HepG2 (cell line): ENCODE measurements around the gene TTC16. TPM values are rescaled to one million over a fixed set of nuclear protein-coding genes. Genes with fewer than 3 reads are reported as not detected.

Experiments
- ATAC-seq: fragments of 200-7000 bp; cut with Tn5 transposase; 3 replicates; pipeline ENCODE4 v1.9.1; 2020; ENCODE audit warnings: mild to moderate bottlenecking, moderate library complexity
- BruUV-seq: library from RNA; stranded (reverse); fragments of 400-500 nt; replicated peaks from 2 replicates; lab custom pipeline; 2021; lab: Mats Ljungman, UMichigan
- CTCF ChIA-PET: fragments of 300-600 bp; formaldehyde crosslinking; extraction: SDS; loops from one replicate; lab custom pipeline; 2021; ENCODE audit warnings: low total read pairs, inconsistent platforms, low intra/inter-chr PET ratio; lab: Yijun Ruan, JAX
- POLR2A ChIA-PET: fragments of 350-600 bp; sonication (Branson Sonifier 250); formaldehyde crosslinking; loops from one replicate; lab custom pipeline; 2020; ENCODE audit warnings: antibody characterized with exemption, inconsistent platforms; lab: Yijun Ruan, JAX
- DNase-seq: peaks from one replicate; pipeline ENCODE4 v3.0.0-alpha.2; 2015; ENCODE audit warnings: low spot score
- FAIRE-seq: peaks from 3 replicates; lab custom pipeline; 2011; peaks lifted over from hg19 to GRCh38; lab: Jason Lieb, UNC
- H2AFZ ChIP-seq: one replicate; pipeline ENCODE4 v1.6.1; 2011; ENCODE audit warnings: low read length, inconsistent platforms
- H3K27ac ChIP-seq: fragments of 300-600 bp; 3 replicates; pipeline ENCODE4 v1.8.0; 2011; ENCODE audit warnings: mixed run types, mild to moderate bottlenecking, mixed read lengths, low read length, inconsistent platforms; ENCODE audit not compliant: insufficient read depth; ENCODE audit errors: extremely low read length
- H3K27me3 ChIP-seq, 2 experiments: fragments of 200-600 bp in 1 of 2; 2 replicates in 1 of 2; 3 replicates in 1 of 2; pipeline versions ENCODE4 v1.6.0 to v1.8.0; 2011; ENCODE audit warnings: low read length in 2 of 2, mild to moderate bottlenecking in 2 of 2, moderate library complexity in 2 of 2, inconsistent platforms in 1 of 2; ENCODE audit not compliant: insufficient read depth in 2 of 2, control insufficient read depth in 1 of 2
- H3K36me3 ChIP-seq, 2 experiments: fragments of 200-600 bp in 1 of 2; replicated peaks in 1 of 2; 2 replicates in 1 of 2; 3 replicates in 1 of 2; pipeline versions ENCODE4 v1.5.1 to v1.8.0; 2011; ENCODE audit warnings: low read length in 2 of 2, inconsistent platforms in 1 of 2; ENCODE audit not compliant: insufficient read depth in 2 of 2, control insufficient read depth in 1 of 2
- H3K4me1 ChIP-seq: 2 replicates; pipeline ENCODE4 v1.5.1; 2012; ENCODE audit warnings: low read length, inconsistent platforms; ENCODE audit not compliant: insufficient read depth
- H3K4me2 ChIP-seq: 2 replicates; pipeline ENCODE4 v1.6.0; 2011; ENCODE audit warnings: low read depth, low read length, inconsistent platforms
- H3K4me3 ChIP-seq, 3 experiments: fragments of 200-600 bp in 1 of 3; sonication (generic), shearing (Covaris generic) in 1 of 3; replicated peaks in 1 of 3; 2 replicates each; pipeline ENCODE4 v1.5.1; 2011 to 2016; ENCODE audit warnings: low read length in 3 of 3, inconsistent platforms in 2 of 3, low read depth in 2 of 3, mild to moderate bottlenecking in 2 of 3, control low read depth in 1 of 3, mixed read lengths in 1 of 3; ENCODE audit not compliant: insufficient read depth in 1 of 3
- H3K79me2 ChIP-seq: one replicate; pipeline ENCODE4 v1.6.1; 2011; ENCODE audit warnings: low read length, inconsistent platforms; ENCODE audit not compliant: insufficient read depth
- H3K9ac ChIP-seq: 2 replicates; pipeline ENCODE4 v1.6.0; 2011; ENCODE audit warnings: mild to moderate bottlenecking, low read depth, low read length, inconsistent platforms; ENCODE audit not compliant: insufficient read depth
- H3K9me3 ChIP-seq: 2 replicates; pipeline ENCODE4 v1.5.1; 2012; ENCODE audit warnings: mild to moderate bottlenecking, low read length
- H4K20me1 ChIP-seq: 2 replicates; pipeline ENCODE4 v1.6.0; 2011; ENCODE audit warnings: inconsistent platforms, mild to moderate bottlenecking, low read length, moderate library complexity; ENCODE audit not compliant: insufficient read depth
- CSRNP2 ChIP-seq: sonication (generic); formaldehyde crosslinking; conservative IDR thresholded peaks from 2 replicates; pipeline ENCODE4 v1.8.0; 2022; ENCODE audit warnings: low read depth, missing genetic modification reagents
- HNRNPK ChIP-seq: fragments of 200-400 bp; formaldehyde crosslinking; IDR thresholded peaks from 2 replicates; pipeline ENCODE4 v1.6.1; 2018; ENCODE audit warnings: low read length, low read depth, moderate library complexity, mild to moderate bottlenecking; ENCODE audit not compliant: poor library complexity, severe bottlenecking
- NCOA1 ChIP-seq: sonication (generic); formaldehyde crosslinking; IDR thresholded peaks from 2 replicates; pipeline ENCODE4 v1.9.0; 2021; ENCODE audit warnings: missing genetic modification reagents
- ZNF276 ChIP-seq: sonication (generic); formaldehyde crosslinking; IDR thresholded peaks from 2 replicates; pipeline ENCODE4 v1.4.0; 2020; ENCODE audit warnings: mild to moderate bottlenecking, low read depth, missing genetic modification reagents
- WGBS: methylation state at CpG from one replicate; pipeline ENCODE4 v1.1.6; 2017; ENCODE audit warnings: low lambda C conversion rate; 5-methylcytosine and 5-hydroxymethylcytosine counted together
- in situ Hi-C: cut with HindIII; loops from 2 replicates; pipeline ENCODE4 v1.10.0; 2017; ENCODE audit warnings: low pct_unique_long_range_greater_than_20kb; ENCODE audit not compliant: extremely low pct_ligation_motif_present
- intact Hi-C: fragments of 100-400 bp; cut with micrococcal nuclease; formaldehyde crosslinking; loops from one replicate; pipeline ENCODE4 v1.10.0; 2022; ENCODE audit not compliant: unreplicated experiment
- polyA plus RNA-seq, 8 experiments: library from polyadenylated mRNA; depleted of rRNA in 3 of 8; stranded (reverse) in 7 of 8; unstranded in 1 of 8; fragments of >200 nt; fragmentation: Illumina TruSeq in 4 of 8; extraction: Trizol in 4 of 8; gene quantifications; 2 replicates each; pipeline versions ENCODE4 v1.2.1 to v1.2.3, GENCODE V29; 2011 to 2016; ENCODE audit warnings: low read depth in 4 of 8, missing spikeins in 1 of 8, mixed read lengths in 1 of 8; ENCODE audit not compliant: insufficient read depth in 1 of 8
- total RNA-seq, 5 experiments: library from RNA; depleted of rRNA; stranded (reverse); fragments of >200 nt; fragmentation: Illumina TruSeq; extraction: Trizol; gene quantifications; 2 replicates each; pipeline ENCODE4 v1.2.3, GENCODE V29; 2016; ENCODE audit warnings: low read depth in 1 of 5

The TTC16 gene
- total and polyA plus RNA-seq, 2 of the 13 experiments (the other 11 are each of a cell fraction or from before 2014, with no cell fraction given) = not detected

GRCh38 chr9:127717766-127718165 lies 1.9 kb downstream of the TTC16 start (continued):
- TF ChIP-seq CSRNP2 = no peak

- intact Hi-C loops = loop anchor here (10.0 kb wide), 1 partner anchor 215 kb away; no protein-coding TSS in a partner anchor
Measured at GRCh38 chr9:127720031-127720864, 4.4 kb downstream of the TTC16 start.

More at GRCh38 chr9:127720031-127720864, 4.4 kb downstream of the TTC16 start:
- Histone ChIP-seq H2AFZ (no peak overlapping the region), H3K9ac (no peak overlapping the region), H4K20me1 (no peaks in the 10 kb centered on the region), H3K27ac (no peak overlapping the region), H3K79me2 (no peaks in the 10 kb centered on the region), H3K4me3 (no peak overlapping the region), H3K4me2 (no peak overlapping the region), H3K9me3 (no peaks in the 10 kb centered on the region), H3K27me3 (peaks cover 0 to 6% of the 10 kb centered on the region in 2 experiments; a peak in 2 of 5 replicates), H3K36me3 (no peaks in the 10 kb centered on the region), H3K4me1 (peaks cover 25% of the 10 kb centered on the region)
- WGBS = 45% methylated on average over 5 of the region's 12 CpGs
- ChIA-PET CTCF (no interaction called here), POLR2A (no interaction called here)
- no peak for TF ChIP-seq NCOA1 (CRISPR knock-in tag)
- TF ChIP-seq ZNF276 (CRISPR knock-in tag) = no peak
- TF ChIP-seq HNRNPK = peak; percentile 74
- in situ Hi-C loops = no loop called here
- ATAC-seq = no peak
- no peak for FAIRE-seq
- BruUV-seq = no TSS peak
- DNase-seq = no peak
